ENCODE results near the gene PCDHAC2. TPM values are rescaled to one million over a fixed set of nuclear protein-coding genes. Genes with fewer than 3 reads are reported as not detected.

The PCDHAC2 gene
- not detected for polyA plus RNA-seq (2013, experiment 1 of 2; ENCODE audit: insufficient read length)
- 0.06 TPM for polyA plus RNA-seq (2013, experiment 2 of 2; ENCODE audit: insufficient read length)

- peak; percentile 39 for DNase-seq
Measured at GRCh38 chr5:140966293-140967225, at the start of gene PCDHAC2. PCDHAC2 (plus strand) TSS chr5:140966476; CDS start chr5:140966767, 291 bp downstream.

- no peak for DNase-seq
Measured at GRCh38 chr5:140923601-140924000, 42.7 kb upstream of the PCDHAC2 start.

- no peak for DNase-seq
Measured at GRCh38 chr5:140925806-140926442, 40.4 kb upstream of the PCDHAC2 start, which contains the start of gene PCDHAC1. PCDHAC1 (plus strand) TSS chr5:140926299; CDS start chr5:140926893, 594 bp downstream.

- DNase-seq: peak; percentile 53
Measured at GRCh38 chr5:140926443-140927227, 39.6 kb upstream of the PCDHAC2 start.

- DNase-seq: no peak
Measured at GRCh38 chr5:140927228-140927573, 39.1 kb upstream of the PCDHAC2 start.

- no peak for DNase-seq
Measured at GRCh38 chr5:140934964-140935606, 31.2 kb upstream of the PCDHAC2 start.

GRCh38 chr5:140946578-140946977, 19.7 kb upstream of the PCDHAC2 start:
- no peak for DNase-seq

GRCh38 chr5:140951636-140952035, 14.6 kb upstream of the PCDHAC2 start:
- DNase-seq: no peak

- DNase-seq: no peak
Measured at GRCh38 chr5:140953234-140953633, 13.0 kb upstream of the PCDHAC2 start.

GRCh38 chr5:140962190-140962589, 4.1 kb upstream of the PCDHAC2 start:
- no peak for DNase-seq

- DNase-seq: no peak
Measured at GRCh38 chr5:140964356-140964755, 1.9 kb upstream of the PCDHAC2 start.

GRCh38 chr5:140965905-140966292, 377 bp upstream of the PCDHAC2 start:
- no peak for DNase-seq

- DNase-seq: peak; percentile 1
Measured at GRCh38 chr5:140967226-140967893, 1.1 kb downstream of the PCDHAC2 start.

- no peak for DNase-seq
Measured at GRCh38 chr5:140969880-140970279, 3.6 kb downstream of the PCDHAC2 start.

GRCh38 chr5:140973550-140973949, 7.3 kb downstream of the PCDHAC2 start:
- DNase-seq: no peak

- no peak for DNase-seq
Measured at GRCh38 chr5:140977003-140977402, 10.7 kb downstream of the PCDHAC2 start.

- no peak for DNase-seq
Measured at GRCh38 chr5:140978260-140978659, 12.0 kb downstream of the PCDHAC2 start.

GRCh38 chr5:140978983-140979382, 12.7 kb downstream of the PCDHAC2 start:
- DNase-seq: no peak

- DNase-seq: no peak
Measured at GRCh38 chr5:140982083-140982716, 15.9 kb downstream of the PCDHAC2 start.

GRCh38 chr5:140986117-140986521, 19.8 kb downstream of the PCDHAC2 start:
- peak; percentile 17 for DNase-seq

GRCh38 chr5:140988100-140988499, 21.8 kb downstream of the PCDHAC2 start:
- no peak for DNase-seq

Measured in fibroblast of skin of back (primary cell).